Measurements from ENCODE around the gene HIP1R.
A peak's percentile ranks its signal among the peaks of the same experiment; 100 is the strongest.

Gene HIP1R

GRCh38 chr12:122834921-122835749 lies at the start of gene HIP1R:
TSS of gene HIP1R (plus strand) at chr12:122835457. CDS start at chr12:122835551, 94 bp downstream.
- POLR2A ChIA-PET (ENCODE audit: low non-redundant PET), result interaction anchor here (0.8 kb wide), 1 partner anchor 131 kb away, joined by 3 read pairs; the partner anchor contains the start of gene ABCB9
- CTCF ChIA-PET, result interaction anchor here (0.5 to 1.6 kb wide), 7 partner anchors 25 to 528 kb away, joined by 3 to 5 read pairs (median 4); no protein-coding TSS in a partner anchor
- no peak for TF ChIP-seq CTCF (conservative IDR thresholded peaks at IDR 0.05; ENCODE audit: low read depth)
- no peak for DNase-seq (ENCODE audit: low spot score)
- peak within 1 kb of the TSS; percentile 95 for H3K27ac ChIP-seq

GRCh38 chr12:122785503-122785902 lies 49.8 kb upstream of the HIP1R start:
- ChIA-PET POLR2A (ENCODE audit: low non-redundant PET) (no interaction called here), CTCF (no interaction called here)
- TF ChIP-seq CTCF (conservative IDR thresholded peaks at IDR 0.05; ENCODE audit: low read depth), result no peak
- no peak overlapping the region for H3K27ac ChIP-seq
- DNase-seq (ENCODE audit: low spot score), result no peak

- POLR2A ChIA-PET (ENCODE audit: low non-redundant PET), result no interaction called here
- CTCF ChIA-PET, result no interaction called here
- no peak for DNase-seq (ENCODE audit: low spot score)
- no peak overlapping the region for H3K27ac ChIP-seq
- no peak for TF ChIP-seq CTCF (conservative IDR thresholded peaks at IDR 0.05; ENCODE audit: low read depth)
Observed at GRCh38 chr12:122788387-122788786, 46.9 kb upstream of the HIP1R start.

GRCh38 chr12:122789637-122790036 lies 45.6 kb upstream of the HIP1R start:
- ChIA-PET CTCF (no interaction called here), POLR2A (ENCODE audit: low non-redundant PET) (no interaction called here)
- DNase-seq (ENCODE audit: low spot score), result no peak
- no peak overlapping the region for H3K27ac ChIP-seq
- TF ChIP-seq CTCF (conservative IDR thresholded peaks at IDR 0.05; ENCODE audit: low read depth), result no peak

GRCh38 chr12:122790393-122791075 lies 44.7 kb upstream of the HIP1R start:
- peak overlapping the region; percentile 19; the same call in 1 of the 2 replicates for H3K27ac ChIP-seq
- TF ChIP-seq CTCF (conservative IDR thresholded peaks at IDR 0.05; ENCODE audit: low read depth), result no peak
- no peak for DNase-seq (ENCODE audit: low spot score)
- ChIA-PET CTCF (interaction anchor here (0.6 to 0.9 kb wide), 2 partner anchors 8 to 13 kb away, joined by 4 to 7 read pairs; no protein-coding TSS in a partner anchor), POLR2A (ENCODE audit: low non-redundant PET) (interaction anchor here (0.6 kb wide), 1 partner anchor 17 kb away, joined by 3 read pairs; no protein-coding TSS in a partner anchor)

- no peak overlapping the region for H3K27ac ChIP-seq
- ChIA-PET POLR2A (ENCODE audit: low non-redundant PET) (no interaction called here), CTCF (interaction anchor here (0.6 to 2.1 kb wide), 15 partner anchors 14 to 1197 kb away, joined by 3 to 11 read pairs (median 4); partner anchors contain the start of genes ABCB9, ARL6IP4, HIP1R and OGFOD2)
- peak; percentile 77 for TF ChIP-seq CTCF (conservative IDR thresholded peaks at IDR 0.05; ENCODE audit: low read depth)
- DNase-seq (ENCODE audit: low spot score), result peak; percentile 65
Observed at GRCh38 chr12:122793685-122794106, 41.6 kb upstream of the HIP1R start.

All from RWPE1 (cell line).